ENCODE data around the gene NPAS2. TPM values are rescaled to one million over a fixed set of nuclear protein-coding genes. Genes with fewer than 3 reads are reported as not detected.

NPAS2 gene
- total RNA-seq, 2 donors from 2014 or later: 1.1 to 1.6 TPM

DNA sequence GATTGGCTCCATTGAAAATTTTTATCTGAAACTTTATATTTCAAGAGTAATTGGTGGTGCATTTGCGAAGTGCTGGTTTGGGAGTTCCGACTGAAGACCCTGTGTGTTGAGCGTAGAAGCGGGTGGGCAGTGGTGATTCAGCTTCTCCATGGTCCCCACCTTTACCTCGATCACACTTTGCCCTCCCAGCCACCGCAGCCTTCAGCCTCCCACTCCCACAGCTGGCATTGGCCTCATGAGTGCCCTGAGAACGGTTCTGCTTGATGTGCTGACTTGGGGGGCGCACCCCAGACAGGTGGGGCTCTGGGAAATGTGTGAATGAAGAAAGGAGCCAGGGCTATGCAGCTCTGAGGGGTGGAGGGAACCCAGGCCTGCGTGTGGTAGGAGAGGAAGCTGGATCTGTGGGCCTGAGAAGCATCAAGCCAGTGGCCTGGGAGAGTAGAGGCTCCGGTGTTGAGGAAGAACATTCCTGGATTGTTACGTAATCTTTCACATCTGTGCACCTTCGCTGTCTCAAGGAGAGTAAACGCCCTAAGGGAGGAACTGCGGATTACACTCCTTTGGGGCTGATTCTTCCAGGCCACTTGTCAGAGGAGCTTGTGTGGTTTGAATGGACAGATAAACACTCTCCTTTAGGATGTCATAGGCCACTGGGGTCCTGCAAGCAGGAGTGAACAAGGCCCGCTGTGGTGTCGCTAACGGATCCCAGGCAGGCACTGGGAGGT lies 83.8 kb downstream of the NPAS2 start:
- Mint-ChIP-seq H3K4me3 (no peak overlapping the region), H3K4me1 (no peaks in the 10 kb centered on the region), H3K27ac (no peak overlapping the region), H3K36me3 (ENCODE audit: low read depth) (no peaks in the 10 kb centered on the region), H3K9me3 (no peaks in the 10 kb centered on the region), H3K27me3 (ENCODE audit: insufficient read depth) (no peaks in the 10 kb centered on the region)
- 93 to 97% methylated on average over 9 to 17 of the region's 17 CpGs for WGBS, 2 experiments (ENCODE audit: insufficient coverage in 1 of 2, insufficient read length in 1 of 2)
- no peaks in the 10 kb centered on the region for H3K9me3 ChIP-seq (ENCODE audit: control insufficient read depth, low read length)
- no peak overlapping the region for H3K9ac ChIP-seq (ENCODE audit: extremely low read depth, low read length, poor library complexity, severe bottlenecking)
- DNase-seq: peak; percentile 42
- TF ChIP-seq, protein P1, sequence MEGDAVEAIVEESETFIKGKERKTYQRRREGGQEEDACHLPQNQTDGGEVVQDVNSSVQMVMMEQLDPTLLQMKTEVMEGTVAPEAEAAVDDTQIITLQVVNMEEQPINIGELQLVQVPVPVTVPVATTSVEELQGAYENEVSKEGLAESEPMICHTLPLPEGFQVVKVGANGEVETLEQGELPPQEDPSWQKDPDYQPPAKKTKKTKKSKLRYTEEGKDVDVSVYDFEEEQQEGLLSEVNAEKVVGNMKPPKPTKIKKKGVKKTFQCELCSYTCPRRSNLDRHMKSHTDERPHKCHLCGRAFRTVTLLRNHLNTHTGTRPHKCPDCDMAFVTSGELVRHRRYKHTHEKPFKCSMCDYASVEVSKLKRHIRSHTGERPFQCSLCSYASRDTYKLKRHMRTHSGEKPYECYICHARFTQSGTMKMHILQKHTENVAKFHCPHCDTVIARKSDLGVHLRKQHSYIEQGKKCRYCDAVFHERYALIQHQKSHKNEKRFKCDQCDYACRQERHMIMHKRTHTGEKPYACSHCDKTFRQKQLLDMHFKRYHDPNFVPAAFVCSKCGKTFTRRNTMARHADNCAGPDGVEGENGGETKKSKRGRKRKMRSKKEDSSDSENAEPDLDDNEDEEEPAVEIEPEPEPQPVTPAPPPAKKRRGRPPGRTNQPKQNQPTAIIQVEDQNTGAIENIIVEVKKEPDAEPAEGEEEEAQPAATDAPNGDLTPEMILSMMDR (conservative IDR thresholded peaks at IDR 0.05): no peak
- no peaks in the 10 kb centered on the region for H3K27me3 ChIP-seq (ENCODE audit: control insufficient read depth, insufficient read depth, low read length, poor library complexity, severe bottlenecking)
- no peaks in the 10 kb centered on the region for H3K36me3 ChIP-seq (ENCODE audit: control insufficient read depth, insufficient read depth, low read length)
- no peaks in the 10 kb centered on the region for H3K4me1 ChIP-seq (ENCODE audit: control insufficient read depth, insufficient read depth, low read length)
- H3K4me3 ChIP-seq (ENCODE audit: low read length): no peak overlapping the region
- H3K27ac ChIP-seq (ENCODE audit: low read depth, low read length): no peak overlapping the region

DNA sequence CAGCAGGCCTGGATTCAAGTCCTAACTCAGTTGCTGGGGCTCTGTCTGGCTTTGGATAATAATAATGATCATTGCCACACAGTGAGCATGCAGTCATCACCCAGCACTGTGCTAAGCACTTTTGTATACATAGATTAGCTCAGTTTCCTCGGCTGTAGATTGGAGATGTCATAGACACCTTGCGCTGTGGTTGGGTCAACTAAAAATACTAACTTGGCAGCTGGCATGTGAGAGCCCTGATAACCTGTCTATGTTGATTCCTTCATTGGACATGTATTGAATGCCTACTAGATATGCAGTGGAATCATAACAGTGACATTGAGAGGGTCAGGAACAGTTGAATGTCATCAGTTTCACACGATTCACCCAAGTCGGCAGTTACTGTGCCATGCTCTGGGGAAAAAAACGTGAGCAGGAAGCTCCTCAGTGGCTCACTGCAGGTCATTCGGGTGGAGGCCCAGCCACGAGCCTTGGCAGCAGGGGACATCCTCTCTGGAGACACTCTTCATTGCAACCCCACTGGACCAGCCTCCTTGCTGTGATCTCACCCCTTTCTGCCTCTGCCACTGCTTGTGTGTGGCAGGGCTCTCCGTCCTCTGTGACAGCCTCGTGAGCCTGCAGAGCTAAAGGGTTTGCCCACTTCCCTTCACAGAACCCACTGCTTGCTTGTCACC lies 85.3 kb downstream of the NPAS2 start:
- H3K4me3 Mint-ChIP-seq: no peak overlapping the region
- no peak overlapping the region for H3K27ac Mint-ChIP-seq
- Histone ChIP-seq H3K4me1 (ENCODE audit: control insufficient read depth, insufficient read depth, low read length) (no peaks in the 10 kb centered on the region), H3K27ac (ENCODE audit: low read depth, low read length) (no peak overlapping the region), H3K9ac (ENCODE audit: extremely low read depth, low read length, poor library complexity, severe bottlenecking) (no peak overlapping the region), H3K9me3 (ENCODE audit: control insufficient read depth, low read length) (no peaks in the 10 kb centered on the region), H3K36me3 (ENCODE audit: control insufficient read depth, insufficient read depth, low read length) (no peaks in the 10 kb centered on the region), H3K27me3 (ENCODE audit: control insufficient read depth, insufficient read depth, low read length, poor library complexity, severe bottlenecking) (no peaks in the 10 kb centered on the region), H3K4me3 (ENCODE audit: low read length) (no peak overlapping the region)
- H3K4me1 Mint-ChIP-seq: no peaks in the 10 kb centered on the region
- no peaks in the 10 kb centered on the region for H3K36me3 Mint-ChIP-seq (ENCODE audit: low read depth)
- TF ChIP-seq, protein P1 (conservative IDR thresholded peaks at IDR 0.05): no peak
- H3K9me3 Mint-ChIP-seq: no peaks in the 10 kb centered on the region
- DNase-seq: peak; percentile 20
- WGBS, 2 experiments (ENCODE audit: insufficient coverage in 1 of 2, insufficient read length in 1 of 2): 82 to 84% methylated on average over 5 to 9 of the region's 9 CpGs
- no peaks in the 10 kb centered on the region for H3K27me3 Mint-ChIP-seq (ENCODE audit: insufficient read depth)

DNA sequence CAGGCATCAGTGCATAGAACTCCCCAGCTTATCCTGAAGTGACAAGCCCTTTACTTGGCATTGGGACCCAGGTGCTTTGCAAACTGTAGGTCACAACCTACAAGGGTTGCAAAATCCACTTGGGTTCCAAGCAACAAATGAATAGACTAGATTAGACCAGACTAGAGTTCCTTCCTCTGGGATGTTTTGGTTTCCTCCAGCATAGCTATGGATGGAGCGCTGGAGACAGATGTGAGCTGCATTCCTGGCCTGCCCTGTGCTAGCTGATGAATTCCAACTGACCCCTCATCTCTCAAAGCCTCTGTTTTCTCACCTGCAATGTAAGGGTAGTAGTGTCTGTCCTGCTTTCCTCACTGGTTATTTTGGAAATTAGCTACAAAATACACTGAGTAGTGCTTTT lies 86.2 kb downstream of the NPAS2 start:
- H3K4me1 ChIP-seq (ENCODE audit: control insufficient read depth, insufficient read depth, low read length): no peaks in the 10 kb centered on the region
- no peak for DNase-seq
- 94 to 100% methylated on average over 1 of the region's 1 CpG for WGBS, 2 experiments (ENCODE audit: insufficient coverage in 1 of 2, insufficient read length in 1 of 2)
- H3K4me3 ChIP-seq (ENCODE audit: low read length): no peak overlapping the region
- Mint-ChIP-seq H3K36me3 (ENCODE audit: low read depth) (no peaks in the 10 kb centered on the region), H3K4me3 (no peak overlapping the region), H3K27me3 (ENCODE audit: insufficient read depth) (no peaks in the 10 kb centered on the region), H3K9me3 (no peaks in the 10 kb centered on the region), H3K27ac (no peak overlapping the region), H3K4me1 (no peaks in the 10 kb centered on the region)
- TF ChIP-seq, protein P1 (conservative IDR thresholded peaks at IDR 0.05): no peak
- no peak overlapping the region for H3K9ac ChIP-seq (ENCODE audit: extremely low read depth, low read length, poor library complexity, severe bottlenecking)
- no peaks in the 10 kb centered on the region for H3K27me3 ChIP-seq (ENCODE audit: control insufficient read depth, insufficient read depth, low read length, poor library complexity, severe bottlenecking)
- H3K36me3 ChIP-seq (ENCODE audit: control insufficient read depth, insufficient read depth, low read length): no peaks in the 10 kb centered on the region
- H3K27ac ChIP-seq (ENCODE audit: low read depth, low read length): no peak overlapping the region
- no peaks in the 10 kb centered on the region for H3K9me3 ChIP-seq (ENCODE audit: control insufficient read depth, low read length)
